Esophagus squamous epithelium (tissue), 5 donors: ENCODE measurements around the gene PRIM2. TPM values are rescaled to one million over a fixed set of nuclear protein-coding genes. Genes with fewer than 3 reads are reported as not detected.
A peak's percentile ranks its signal among the peaks of the same experiment; 100 is the strongest.
"Not testable (repeated sequence)": the region's sequence is repeated elsewhere in the genome, so short reads cannot be mapped to it uniquely, and the experiment has no call there.

Source experiments
- DNase-seq: peaks from one replicate; lab custom pipeline; 2025; lab: John Stamatoyannopoulos, UW
- H3K27ac ChIP-seq, 4 donors: fragments of 200-600 bp; sonication (generic); one replicate each; pipeline ENCODE4 v1.5.1; 2016 to 2019; ENCODE audit warnings: mild to moderate bottlenecking in 1 of 4
- H3K27me3 ChIP-seq, 4 donors: fragments of 200-600 bp; sonication (generic); 1 replicate in 3 of 4; 2 replicates in 1 of 4; pipeline versions ENCODE4 v1.5.1 to v1.6.0; 2017 to 2021; ENCODE audit warnings: antibody characterized with exemption in 1 of 4
- H3K36me3 ChIP-seq, 3 donors: fragments of 200-600 bp; sonication (generic); one replicate each; pipeline ENCODE4 v1.5.1; 2016 to 2019
- H3K4me1 ChIP-seq, 3 donors: fragments of 200-600 bp; sonication (generic); one replicate each; pipeline ENCODE4 v1.5.1; 2017 to 2019
- H3K4me3 ChIP-seq, 4 donors: fragments of 200-600 bp; sonication (generic); 1 replicate in 3 of 4; 2 replicates in 1 of 4; pipeline ENCODE4 v1.5.1; 2016 to 2019; ENCODE audit warnings: mild to moderate bottlenecking in 2 of 4, moderate library complexity in 1 of 4
- H3K9me3 ChIP-seq, 3 donors: fragments of 200-600 bp; sonication (generic); one replicate each; pipeline ENCODE4 v1.5.1; 2016 to 2019
- CTCF ChIP-seq, 6 experiments: fragments of 450-650 bp in 4 of 6; fragments of 200-600 bp in 2 of 6; sonication (generic) in 2 of 6; IDR thresholded peaks; one replicate each; pipeline ENCODE4 v1.5.1; 2016 to 2019; ENCODE audit warnings: antibody characterized with exemption in 6 of 6, mild to moderate bottlenecking in 4 of 6, moderate library complexity in 4 of 6
- POLR2A ChIP-seq, 4 donors: fragments of 450-650 bp; IDR thresholded peaks; one replicate each; pipeline ENCODE4 v1.6.1; 2017; ENCODE audit warnings: antibody characterized with exemption in 4 of 4, mild to moderate bottlenecking in 4 of 4, moderate library complexity in 3 of 4
- WGBS, 2 donors: methylation state at CpG; one replicate each; pipeline ENCODE4 v1.1.5; 2018; 5-methylcytosine and 5-hydroxymethylcytosine counted together
- intact Hi-C: fragments of 100-400 bp; cut with DNase I; formaldehyde crosslinking; loops from one replicate; pipeline ENCODE4 v1.15.0; 2022
- total RNA-seq, 4 donors: library from RNA; depleted of rRNA; stranded (reverse); fragments of >200 nt; gene quantifications; one replicate each; pipeline ENCODE4 v1.1.0, GENCODE V29; 2016
- donor health status: DM: yes; HTN: yes; CAD: no.

The PRIM2 gene
- total RNA-seq: 10 to 100 TPM in 2 of 4 donors, 1 to 10 TPM in 2; 4.1 to 10.9 (median 9.8) TPM

- TF ChIP-seq POLR2A (IDR thresholded peaks at IDR 0.05): peak in 1 of 4 donors; percentile 10
- peak in 2 of 6 experiments; percentile 4 to 39 for TF ChIP-seq CTCF (IDR thresholded peaks at IDR 0.05)
- H3K4me1 ChIP-seq: peaks cover 16 to 37% (median 19%) of the 10 kb centered on the region in 3 donors
- DNase-seq: peak; percentile 42
- WGBS, 2 donors: 0% methylated on average over 22 to 27 of the region's 27 CpGs
- peak within 1 kb of the TSS; percentile 67 to 85 (median 72) for H3K27ac ChIP-seq
- H3K9me3 ChIP-seq: no peaks in the 10 kb centered on the region
- peaks cover 0 to 30% (median 10%) of the 10 kb centered on the region in 3 donors for H3K36me3 ChIP-seq
- H3K4me3 ChIP-seq: peak within 1 kb of the TSS; percentile 44 to 84 (median 68)
- intact Hi-C loops: loop anchor here (5.0 to 10.0 kb wide), 2 partner anchors 360 to 413 kb away; partner anchors contain the start of gene BEND6
- H3K27me3 ChIP-seq: no peaks in the 10 kb centered on the region
Observed at GRCh38 chr6:57317060-57317943, at the start of gene PRIM2. Gene PRIM2, plus strand, starts transcription at chr6:57317630. Its CDS starts 816 bp downstream, at chr6:57318446.

- H3K9me3 ChIP-seq: no peaks in the 10 kb centered on the region
- peaks cover 0 to 17% (median 4%) of the 10 kb centered on the region in 3 donors for H3K4me1 ChIP-seq
- no peaks in the 10 kb centered on the region for H3K36me3 ChIP-seq
- TF ChIP-seq POLR2A (IDR thresholded peaks at IDR 0.05): no peak
- TF ChIP-seq CTCF (IDR thresholded peaks at IDR 0.05): no peak
- intact Hi-C loops: no loop called here
- peaks cover 0 to 52% (median 0%) of the 10 kb centered on the region in 4 donors for H3K27me3 ChIP-seq
- DNase-seq: no peak
- H3K27ac ChIP-seq: peak overlapping the region in 3 of 4 donors; percentile 33 to 70 (median 54)
- H3K4me3 ChIP-seq: no peak overlapping the region
Observed at GRCh38 chr6:57268294-57268640, 49.2 kb upstream of the PRIM2 start.

- H3K36me3 ChIP-seq, H3K4me1 ChIP-seq, H3K4me3 ChIP-seq, intact Hi-C loops, DNase-seq, H3K27ac ChIP-seq, H3K9me3 ChIP-seq: not testable (repeated sequence)
- H3K27me3 ChIP-seq: peaks cover 0 to 45% (median 0%) of the 10 kb centered on the region in 4 donors
- 92 to 97% methylated on average over 9 of the region's 17 CpGs for WGBS, 2 donors
Observed at GRCh38 chr6:57274113-57274824, 43.2 kb upstream of the PRIM2 start.

GRCh38 chr6:57275384-57275783 lies 42.0 kb upstream of the PRIM2 start:
- 72 to 75% methylated on average over 3 of the region's 3 CpGs for WGBS, 2 donors
- H3K9me3 ChIP-seq: no peaks in the 10 kb centered on the region
- no peaks in the 10 kb centered on the region for H3K36me3 ChIP-seq
- no peak for DNase-seq
- no peak overlapping the region for H3K27ac ChIP-seq
- no peaks in the 10 kb centered on the region for H3K4me1 ChIP-seq
- peaks cover 0 to 46% (median 0%) of the 10 kb centered on the region in 4 donors for H3K27me3 ChIP-seq
- intact Hi-C loops: no loop called here
- TF ChIP-seq CTCF (IDR thresholded peaks at IDR 0.05) (no peak), POLR2A (IDR thresholded peaks at IDR 0.05) (no peak)
- H3K4me3 ChIP-seq: no peak overlapping the region

- intact Hi-C loops: no loop called here
- Histone ChIP-seq H3K4me3 (no peak overlapping the region), H3K27me3 (peaks cover 0 to 46% (median 0%) of the 10 kb centered on the region in 4 donors), H3K4me1 (no peaks in the 10 kb centered on the region), H3K36me3 (no peaks in the 10 kb centered on the region), H3K9me3 (no peaks in the 10 kb centered on the region), H3K27ac (no peak overlapping the region)
- no peak for DNase-seq
- TF ChIP-seq CTCF (IDR thresholded peaks at IDR 0.05) (no peak), POLR2A (IDR thresholded peaks at IDR 0.05) (no peak)
Observed at GRCh38 chr6:57276946-57277345, 40.5 kb upstream of the PRIM2 start.
